Ishikawa (cell line): ENCODE results near the gene SF3B5.

Experiments
- CEBPB ChIP-seq: IDR thresholded peaks from 2 replicates; pipeline ENCODE4 v1.6.1; 2012
- CREB1 ChIP-seq: IDR thresholded peaks from 2 replicates; pipeline ENCODE4 v1.6.1; 2012; ENCODE audit warnings: low read depth
- EP300 ChIP-seq: IDR thresholded peaks from 2 replicates; pipeline ENCODE4 v1.6.1; 2012; ENCODE audit warnings: borderline replicate concordance
- FOXM1 ChIP-seq: IDR thresholded peaks from 2 replicates; pipeline ENCODE4 v1.6.1; 2012; ENCODE audit warnings: low read depth, borderline replicate concordance
- MAX ChIP-seq: IDR thresholded peaks from 2 replicates; pipeline ENCODE4 v1.6.1; 2012
- NFIC ChIP-seq: IDR thresholded peaks from 2 replicates; pipeline ENCODE4 v1.6.1; 2012
- RAD21 ChIP-seq: IDR thresholded peaks from 2 replicates; pipeline ENCODE4 v1.6.1; 2012; ENCODE audit warnings: low read depth
- REST ChIP-seq: IDR thresholded peaks from 2 replicates; pipeline ENCODE4 v1.6.1; 2012; ENCODE audit warnings: low read depth, mild to moderate bottlenecking
- TAF1 ChIP-seq: IDR thresholded peaks from 2 replicates; pipeline ENCODE4 v1.6.1; 2012; ENCODE audit warnings: low read depth, mild to moderate bottlenecking
- TCF12 ChIP-seq: IDR thresholded peaks from 2 replicates; pipeline ENCODE4 v1.6.1; 2012; ENCODE audit warnings: low read depth
- TEAD4 ChIP-seq: IDR thresholded peaks from 2 replicates; pipeline ENCODE4 v1.6.1; 2012
- YY1 ChIP-seq: IDR thresholded peaks from 2 replicates; pipeline ENCODE4 v1.6.1; 2012; ENCODE audit warnings: low read depth
- ZBTB7A ChIP-seq: IDR thresholded peaks from 2 replicates; pipeline ENCODE4 v1.6.1; 2012; ENCODE audit warnings: low read depth

GRCh38 chr6:144119376-144119775 is 24.0 kb upstream of the SF3B5 start:
- no peak for TF ChIP-seq NFIC
- no peak for TF ChIP-seq MAX
- TF ChIP-seq RAD21, result no peak
- no peak for TF ChIP-seq YY1
- TF ChIP-seq REST, result no peak
- TF ChIP-seq CEBPB, result no peak
- no peak for TF ChIP-seq FOXM1
- no peak for TF ChIP-seq EP300
- TF ChIP-seq TCF12, result no peak
- TF ChIP-seq TAF1, result no peak
- TF ChIP-seq CREB1, result no peak
- no peak for TF ChIP-seq ZBTB7A
- no peak for TF ChIP-seq TEAD4
